Tibial nerve (tissue), 4 donors: Measurements from ENCODE around the gene UGT1A5. TPM values are rescaled to one million over a fixed set of nuclear protein-coding genes. Genes with fewer than 3 reads are reported as not detected.

Source experiments
- DNase-seq, 2 donors: peaks; one replicate each; pipeline ENCODE4 v3.0.0-alpha.2; 2019; ENCODE audit warnings: low spot score in 2 of 2
- H3K27ac ChIP-seq, 4 donors: fragments of 200-600 bp; sonication (generic) in 3 of 4; one replicate each; pipeline ENCODE4 v1.5.1; 2017 to 2019; ENCODE audit warnings: mild to moderate bottlenecking in 1 of 4
- H3K27me3 ChIP-seq, 2 donors: fragments of 200-600 bp; sonication (generic) in 1 of 2; one replicate each; pipeline versions ENCODE4 v1.5.1 to v1.6.0; 2017 to 2019
- H3K36me3 ChIP-seq, 3 donors: fragments of 200-600 bp; sonication (generic); one replicate each; pipeline ENCODE4 v1.5.1; 2018 to 2019
- H3K4me1 ChIP-seq, 4 donors: fragments of 200-600 bp; sonication (generic) in 3 of 4; one replicate each; pipeline ENCODE4 v1.5.1; 2017 to 2019
- H3K4me3 ChIP-seq, 4 donors: fragments of 200-600 bp; sonication (generic) in 3 of 4; one replicate each; pipeline ENCODE4 v1.5.1; 2017 to 2019; ENCODE audit warnings: mild to moderate bottlenecking in 1 of 4, moderate library complexity in 1 of 4
- H3K9me3 ChIP-seq, 4 donors: fragments of 200-600 bp; sonication (generic) in 3 of 4; one replicate each; pipeline ENCODE4 v1.5.1; 2017 to 2019
- CTCF ChIP-seq, 5 experiments: fragments of 200-600 bp in 3 of 5; fragments of 450-650 bp in 2 of 5; sonication (generic) in 3 of 5; IDR thresholded peaks; one replicate each; pipeline ENCODE4 v1.5.1; 2016 to 2019; ENCODE audit warnings: antibody characterized with exemption in 5 of 5, mild to moderate bottlenecking in 3 of 5, moderate library complexity in 2 of 5
- EP300 ChIP-seq, 2 donors: sonication (generic); formaldehyde crosslinking; IDR thresholded peaks; one replicate each; pipeline ENCODE4 v1.6.1; 2017; ENCODE audit warnings: antibody characterized with exemption in 2 of 2, mild to moderate bottlenecking in 1 of 2
- POLR2A ChIP-seq, 2 donors: fragments of 450-650 bp; IDR thresholded peaks; one replicate each; pipeline ENCODE4 v1.6.1; 2017; ENCODE audit warnings: antibody characterized with exemption in 2 of 2, mild to moderate bottlenecking in 2 of 2, moderate library complexity in 2 of 2
- WGBS, 2 donors: methylation state at CpG; one replicate each; pipeline ENCODE4 v1.1.5; 2018; 5-methylcytosine and 5-hydroxymethylcytosine counted together
- total RNA-seq, 4 donors: library from RNA; depleted of rRNA; stranded (reverse); fragments of >200 nt; gene quantifications; one replicate each; pipeline ENCODE4 v1.1.0, GENCODE V29; 2016

Gene UGT1A5
- total RNA-seq, 4 donors from 2014 or later, result not detected

DNA sequence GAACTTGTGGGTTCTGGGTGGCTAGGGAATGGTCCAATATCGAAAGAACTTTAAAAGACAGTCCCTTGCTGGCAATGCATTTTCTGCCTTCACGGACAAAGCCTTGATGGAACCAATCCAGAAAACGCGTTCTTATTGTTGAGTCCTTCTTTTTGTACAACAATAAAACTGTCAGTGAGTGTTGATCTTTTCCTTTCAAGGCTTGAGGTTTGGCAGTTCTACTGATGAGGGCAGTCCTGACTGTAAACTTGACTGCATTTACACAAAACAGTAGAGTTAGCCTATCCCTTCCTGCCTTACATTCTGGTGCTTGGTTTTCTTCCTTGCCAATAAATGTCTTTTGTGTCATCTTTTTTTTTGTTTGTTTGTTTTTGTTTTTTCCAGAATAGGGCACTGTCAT lies 33.5 kb upstream of the UGT1A5 start:
- H3K4me1 ChIP-seq, result no peaks in the 10 kb centered on the region
- 72 to 82% methylated on average over 4 of the region's 4 CpGs for WGBS, 2 donors
- no peak for TF ChIP-seq CTCF (IDR thresholded peaks at IDR 0.05)
- no peaks in the 10 kb centered on the region for H3K36me3 ChIP-seq
- H3K27me3 ChIP-seq, result no peaks in the 10 kb centered on the region
- no peak overlapping the region for H3K27ac ChIP-seq
- no peak for DNase-seq
- H3K9me3 ChIP-seq, result no peaks in the 10 kb centered on the region
- H3K4me3 ChIP-seq, result no peak overlapping the region

DNA sequence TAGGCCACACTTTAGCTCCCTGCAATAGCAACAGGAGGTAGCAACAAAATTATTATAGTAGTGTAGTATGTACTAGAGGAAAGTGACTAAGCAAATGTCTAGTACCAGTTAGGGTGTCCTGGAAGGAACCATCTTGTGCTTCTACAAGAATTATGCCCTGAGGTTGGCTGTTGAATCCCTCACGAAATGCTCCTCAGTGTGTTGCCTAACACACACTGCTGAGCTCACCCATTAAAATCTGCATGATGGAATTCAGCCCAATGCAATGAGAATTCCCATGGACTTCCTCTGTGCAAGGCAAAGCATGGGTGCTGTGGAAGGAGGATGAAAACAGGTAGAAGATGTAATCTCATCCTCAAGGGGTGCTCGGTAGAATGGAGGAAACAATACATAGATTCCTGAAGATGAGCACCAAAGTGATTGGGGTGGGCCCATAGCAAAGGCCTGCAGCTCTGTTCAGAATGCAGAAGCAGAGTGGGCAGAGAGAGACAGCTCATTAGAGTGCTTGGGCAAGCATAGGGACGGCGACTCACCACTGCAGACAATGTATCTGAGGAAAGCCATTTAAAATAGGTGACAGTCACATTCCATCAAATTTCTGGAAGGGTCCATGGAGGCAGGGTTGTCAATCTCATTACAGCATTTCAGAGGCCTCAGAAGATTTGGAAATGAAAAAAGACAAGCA lies 32.2 kb upstream of the UGT1A5 start:
- no peaks in the 10 kb centered on the region for H3K36me3 ChIP-seq
- 78 to 79% methylated on average over 4 of the region's 4 CpGs for WGBS, 2 donors
- no peaks in the 10 kb centered on the region for H3K27me3 ChIP-seq
- TF ChIP-seq POLR2A (IDR thresholded peaks at IDR 0.05), result no peak
- no peak for TF ChIP-seq CTCF (IDR thresholded peaks at IDR 0.05)
- TF ChIP-seq EP300 (IDR thresholded peaks at IDR 0.05), result no peak
- H3K4me1 ChIP-seq, result no peaks in the 10 kb centered on the region
- H3K27ac ChIP-seq, result no peak overlapping the region
- H3K9me3 ChIP-seq, result no peaks in the 10 kb centered on the region
- DNase-seq, result no peak
- H3K4me3 ChIP-seq, result no peak overlapping the region

- no peaks in the 10 kb centered on the region for H3K27me3 ChIP-seq
- H3K36me3 ChIP-seq, result no peaks in the 10 kb centered on the region
- no peaks in the 10 kb centered on the region for H3K9me3 ChIP-seq
- no peak within 1 kb of the TSS for H3K4me3 ChIP-seq
- no peak for DNase-seq
- H3K27ac ChIP-seq, result no peak within 1 kb of the TSS
- TF ChIP-seq EP300 (IDR thresholded peaks at IDR 0.05) (no peak), POLR2A (IDR thresholded peaks at IDR 0.05) (no peak), CTCF (IDR thresholded peaks at IDR 0.05) (no peak)
- WGBS, 2 donors, result 77 to 90% methylated on average over 5 of the region's 5 CpGs
- no peaks in the 10 kb centered on the region for H3K4me1 ChIP-seq
Measured at GRCh38 chr2:233681521-233682099, 31.1 kb upstream of the UGT1A5 start, which contains the start of gene UGT1A7. UGT1A7 (plus strand) TSS chr2:233681901; CDS start chr2:233681938, 37 bp downstream.

DNA sequence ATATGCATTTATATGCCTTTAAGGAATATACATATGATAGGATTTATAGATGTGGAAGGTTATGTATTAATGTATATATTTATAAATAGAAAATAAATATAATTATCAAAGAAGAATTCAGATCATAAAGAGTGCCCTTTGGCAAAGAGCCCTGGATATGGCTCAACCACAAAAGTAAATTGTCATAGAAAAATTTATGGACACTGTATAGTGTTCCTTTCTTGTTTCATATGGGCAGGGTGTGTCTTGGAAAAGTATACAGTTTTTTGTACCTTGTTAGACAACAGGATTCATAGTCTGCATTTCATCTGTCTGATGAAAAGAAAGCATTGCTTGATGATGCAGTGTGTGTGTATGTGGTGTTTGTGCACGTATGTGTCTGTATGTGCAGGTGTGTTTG lies 28.1 kb upstream of the UGT1A5 start:
- Histone ChIP-seq H3K4me3 (no peak overlapping the region), H3K4me1 (no peaks in the 10 kb centered on the region), H3K9me3 (no peaks in the 10 kb centered on the region), H3K36me3 (no peaks in the 10 kb centered on the region), H3K27ac (no peak overlapping the region), H3K27me3 (no peaks in the 10 kb centered on the region)
- DNase-seq, result no peak
- TF ChIP-seq EP300 (IDR thresholded peaks at IDR 0.05) (no peak), POLR2A (IDR thresholded peaks at IDR 0.05) (no peak), CTCF (IDR thresholded peaks at IDR 0.05) (no peak)
- 69 to 83% methylated on average over 1 of the region's 1 CpG for WGBS, 2 donors

- Histone ChIP-seq H3K27ac (no peak overlapping the region), H3K27me3 (no peaks in the 10 kb centered on the region), H3K9me3 (no peaks in the 10 kb centered on the region), H3K4me3 (no peak overlapping the region), H3K4me1 (no peaks in the 10 kb centered on the region), H3K36me3 (no peaks in the 10 kb centered on the region)
- TF ChIP-seq POLR2A (IDR thresholded peaks at IDR 0.05) (no peak), EP300 (IDR thresholded peaks at IDR 0.05) (no peak), CTCF (IDR thresholded peaks at IDR 0.05) (no peak)
- no peak for DNase-seq
- 79 to 90% methylated on average over 5 of the region's 5 CpGs for WGBS, 2 donors
Measured at GRCh38 chr2:233686928-233687327, 25.8 kb upstream of the UGT1A5 start.
